Measurements from ENCODE around the gene PRM3. TPM values are rescaled to one million over a fixed set of nuclear protein-coding genes. Genes with fewer than 3 reads are reported as not detected.

PRM3 gene
- total RNA-seq, 4 donors from 2014 or later = not detected

DNA sequence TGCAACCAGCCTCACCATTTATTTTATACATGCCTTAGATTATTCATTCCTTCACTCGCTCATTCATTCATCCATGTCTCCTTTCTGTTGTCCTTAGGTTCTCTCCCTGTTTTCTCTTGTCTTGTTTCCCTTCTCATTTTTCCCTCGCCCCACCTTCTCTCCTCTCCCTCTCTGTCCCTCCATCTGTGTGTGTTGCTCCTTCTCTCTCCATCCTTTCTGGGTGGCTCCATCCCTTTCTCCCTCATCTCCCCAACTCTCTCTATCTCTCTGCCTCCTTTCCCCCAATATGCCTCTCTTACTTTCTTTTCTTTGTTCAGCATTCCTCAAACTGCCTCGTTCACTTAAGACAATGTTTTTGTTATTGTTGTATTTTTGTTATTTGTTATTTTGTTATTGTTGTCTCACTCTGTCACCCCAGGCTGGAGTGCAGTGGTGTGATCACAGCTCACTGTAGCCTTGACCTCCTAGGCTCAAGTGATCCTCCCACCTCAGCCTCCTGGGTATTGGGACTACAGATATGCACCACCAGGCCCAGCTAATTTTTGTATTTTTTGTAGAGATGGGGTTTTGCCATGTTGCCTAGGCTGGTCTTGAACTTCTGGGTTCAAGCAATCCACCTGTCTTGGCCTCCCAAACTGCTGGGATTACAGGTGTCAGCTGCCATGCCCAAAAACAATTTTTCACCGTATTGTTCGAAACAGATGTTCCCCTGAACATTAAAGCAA, 31.8 kb downstream of the PRM3 start:
- intact Hi-C loops (cut with DNase I; ENCODE audit: low total_unique reads) = no loop called here
- peak overlapping the region in 3 of 4 donors; percentile 68 to 80 (median 73) for H3K27ac ChIP-seq

DNA sequence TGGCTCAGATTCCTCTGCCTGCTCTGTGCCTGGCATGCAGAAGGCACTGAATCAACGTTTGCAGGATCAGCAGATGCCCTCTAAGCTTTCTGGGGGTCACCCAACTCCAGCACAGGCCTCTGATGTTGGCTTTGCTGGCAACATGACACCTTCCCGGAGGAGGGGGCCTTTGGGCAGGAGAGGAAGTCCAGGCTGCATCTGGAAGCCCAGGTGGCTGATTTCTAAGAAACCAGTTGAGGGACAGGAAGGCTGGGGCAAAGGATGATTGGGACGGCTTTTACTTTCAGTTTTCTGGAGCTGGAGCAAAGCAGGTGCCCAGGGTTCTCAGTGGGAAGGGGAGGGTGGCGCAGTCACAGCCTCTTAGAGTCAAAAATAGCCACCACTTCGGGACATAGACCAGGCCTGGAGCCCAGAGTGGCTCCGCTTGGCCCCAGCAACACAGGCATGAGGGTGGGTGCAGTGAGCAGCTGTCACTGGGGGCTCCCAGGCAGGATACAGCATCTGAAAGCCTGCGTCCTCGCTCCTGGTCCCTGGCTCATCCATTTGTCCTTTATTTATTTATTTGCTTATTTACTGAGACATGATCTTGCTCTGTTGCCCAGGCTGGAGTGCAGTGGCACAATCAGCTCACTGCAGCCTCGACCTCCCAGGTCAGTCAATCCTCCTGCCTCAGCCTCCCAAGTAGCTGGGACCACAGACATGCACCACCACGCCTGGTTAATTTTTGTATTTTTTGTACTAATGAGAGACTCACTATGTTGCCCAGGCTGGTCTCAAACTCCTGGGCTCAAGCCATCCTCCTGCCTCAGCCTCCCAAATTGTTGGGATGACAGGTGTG, 32.6 kb downstream of the PRM3 start:
- Histone ChIP-seq H3K4me3 (peak overlapping the region in 3 of 4 donors; percentile 18 to 27 (median 20)), H3K27me3 (no peaks in the 10 kb centered on the region), H3K9me3 (no peaks in the 10 kb centered on the region), H3K36me3 (no peaks in the 10 kb centered on the region), H3K27ac (peak overlapping the region; percentile 68 to 80 (median 76)), H3K4me1 (peaks cover 8 to 9% of the 10 kb centered on the region in 2 donors)
- in situ Hi-C loops (cut with MboI; ENCODE audit: low sequenced_read_pairs in 4 of 4) = loop anchor here in 1 of 4 donors (25.0 kb wide), 1 partner anchor 104 kb away; no protein-coding TSS in a partner anchor
- TF ChIP-seq POLR2A (IDR thresholded peaks at IDR 0.05) = no peak
- TF ChIP-seq, protein P1, sequence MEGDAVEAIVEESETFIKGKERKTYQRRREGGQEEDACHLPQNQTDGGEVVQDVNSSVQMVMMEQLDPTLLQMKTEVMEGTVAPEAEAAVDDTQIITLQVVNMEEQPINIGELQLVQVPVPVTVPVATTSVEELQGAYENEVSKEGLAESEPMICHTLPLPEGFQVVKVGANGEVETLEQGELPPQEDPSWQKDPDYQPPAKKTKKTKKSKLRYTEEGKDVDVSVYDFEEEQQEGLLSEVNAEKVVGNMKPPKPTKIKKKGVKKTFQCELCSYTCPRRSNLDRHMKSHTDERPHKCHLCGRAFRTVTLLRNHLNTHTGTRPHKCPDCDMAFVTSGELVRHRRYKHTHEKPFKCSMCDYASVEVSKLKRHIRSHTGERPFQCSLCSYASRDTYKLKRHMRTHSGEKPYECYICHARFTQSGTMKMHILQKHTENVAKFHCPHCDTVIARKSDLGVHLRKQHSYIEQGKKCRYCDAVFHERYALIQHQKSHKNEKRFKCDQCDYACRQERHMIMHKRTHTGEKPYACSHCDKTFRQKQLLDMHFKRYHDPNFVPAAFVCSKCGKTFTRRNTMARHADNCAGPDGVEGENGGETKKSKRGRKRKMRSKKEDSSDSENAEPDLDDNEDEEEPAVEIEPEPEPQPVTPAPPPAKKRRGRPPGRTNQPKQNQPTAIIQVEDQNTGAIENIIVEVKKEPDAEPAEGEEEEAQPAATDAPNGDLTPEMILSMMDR (IDR thresholded peaks at IDR 0.05 in 4 of 5, conservative IDR thresholded peaks at IDR 0.05 in 1 of 5) = no peak
- DNase-seq = peak; percentile 41 to 72
- intact Hi-C loops (cut with DNase I; ENCODE audit: low total_unique reads) = no loop called here
- peak; percentile 82 to 96 for ATAC-seq

More for the DNA sequence above, 31.8 kb downstream of the PRM3 start:
- Histone ChIP-seq H3K4me3 (no peak overlapping the region), H3K9me3 (no peaks in the 10 kb centered on the region), H3K36me3 (no peaks in the 10 kb centered on the region), H3K4me1 (peaks cover 8 to 9% of the 10 kb centered on the region in 2 donors), H3K27me3 (no peaks in the 10 kb centered on the region)
- in situ Hi-C loops (cut with MboI; ENCODE audit: low sequenced_read_pairs in 4 of 4) = loop anchor here in 1 of 4 donors (25.0 kb wide), 1 partner anchor 104 kb away; no protein-coding TSS in a partner anchor
- DNase-seq (no peak), ATAC-seq (no peak)
- no peak for TF ChIP-seq POLR2A (IDR thresholded peaks at IDR 0.05)
- TF ChIP-seq, protein P1 (IDR thresholded peaks at IDR 0.05 in 4 of 5, conservative IDR thresholded peaks at IDR 0.05 in 1 of 5) = no peak

GRCh38 chr16:11239644-11240632, 33.5 kb downstream of the PRM3 start:
- Histone ChIP-seq H3K4me1 (peaks cover 8 to 9% of the 10 kb centered on the region in 2 donors), H3K4me3 (peak overlapping the region in 3 of 4 donors; percentile 18 to 27 (median 20)), H3K9me3 (no peaks in the 10 kb centered on the region), H3K27me3 (no peaks in the 10 kb centered on the region), H3K27ac (peak overlapping the region; percentile 68 to 80 (median 76)), H3K36me3 (no peaks in the 10 kb centered on the region)
- in situ Hi-C loops (cut with MboI; ENCODE audit: low sequenced_read_pairs in 4 of 4) = loop anchor here in 1 of 4 donors (25.0 kb wide), 1 partner anchor 103 kb away; no protein-coding TSS in a partner anchor
- DNase-seq = no peak
- no peak for TF ChIP-seq POLR2A (IDR thresholded peaks at IDR 0.05)
- TF ChIP-seq, protein P1 (IDR thresholded peaks at IDR 0.05 in 4 of 5, conservative IDR thresholded peaks at IDR 0.05 in 1 of 5) = no peak
- intact Hi-C loops (cut with DNase I; ENCODE audit: low total_unique reads) = no loop called here
- ATAC-seq = no peak
